PFSK-1 (cell line): Measurements from ENCODE around the gene SET.
A peak's percentile ranks its signal among the peaks of the same experiment; 100 is the strongest.

ENCODE experiments used
- FOXP2 ChIP-seq: optimal IDR thresholded peaks from 2 replicates; pipeline ENCODE3; 2011; ENCODE audit warnings: borderline replicate concordance, control low read depth, inconsistent platforms; ENCODE audit not compliant: insufficient read depth; ENCODE audit errors: extremely low read length, extremely low read depth
- POLR2AphosphoS5 ChIP-seq: IDR thresholded peaks from 2 replicates; pipeline ENCODE4 v1.6.1; 2012; ENCODE audit warnings: low read depth, mild to moderate bottlenecking, control low read depth, low read length, moderate library complexity
- SIN3A ChIP-seq: IDR thresholded peaks from 2 replicates; pipeline ENCODE4 v1.6.1; 2012; ENCODE audit warnings: mild to moderate bottlenecking, low read length, moderate library complexity, borderline replicate concordance; ENCODE audit not compliant: insufficient read depth
- TAF1 ChIP-seq: IDR thresholded peaks from 2 replicates; pipeline ENCODE4 v1.6.1; 2012; ENCODE audit warnings: low read length, control low read depth, borderline replicate concordance; ENCODE audit not compliant: insufficient read depth
- TF ChIP-seq, protein P1 (sequence below), 2 experiments: IDR thresholded peaks; 2 replicates each; pipeline versions ENCODE4 v1.6.1 to v1.8.0; 2011 to 2012; ENCODE audit warnings: low read depth in 2 of 2, low read length in 2 of 2, control low read depth in 1 of 2, inconsistent platforms in 1 of 2, mild to moderate bottlenecking in 1 of 2, moderate library complexity in 1 of 2; ENCODE audit not compliant: insufficient read depth in 1 of 2

GRCh38 chr9:128684325-128685199 is 4.5 kb upstream of the SET start:
- TF ChIP-seq FOXP2 (no peak), SIN3A (no peak), TAF1 (peak; percentile 71; the same call in 1 of the 2 replicates), POLR2AphosphoS5 (peak; percentile 52)
- TF ChIP-seq, protein P1, sequence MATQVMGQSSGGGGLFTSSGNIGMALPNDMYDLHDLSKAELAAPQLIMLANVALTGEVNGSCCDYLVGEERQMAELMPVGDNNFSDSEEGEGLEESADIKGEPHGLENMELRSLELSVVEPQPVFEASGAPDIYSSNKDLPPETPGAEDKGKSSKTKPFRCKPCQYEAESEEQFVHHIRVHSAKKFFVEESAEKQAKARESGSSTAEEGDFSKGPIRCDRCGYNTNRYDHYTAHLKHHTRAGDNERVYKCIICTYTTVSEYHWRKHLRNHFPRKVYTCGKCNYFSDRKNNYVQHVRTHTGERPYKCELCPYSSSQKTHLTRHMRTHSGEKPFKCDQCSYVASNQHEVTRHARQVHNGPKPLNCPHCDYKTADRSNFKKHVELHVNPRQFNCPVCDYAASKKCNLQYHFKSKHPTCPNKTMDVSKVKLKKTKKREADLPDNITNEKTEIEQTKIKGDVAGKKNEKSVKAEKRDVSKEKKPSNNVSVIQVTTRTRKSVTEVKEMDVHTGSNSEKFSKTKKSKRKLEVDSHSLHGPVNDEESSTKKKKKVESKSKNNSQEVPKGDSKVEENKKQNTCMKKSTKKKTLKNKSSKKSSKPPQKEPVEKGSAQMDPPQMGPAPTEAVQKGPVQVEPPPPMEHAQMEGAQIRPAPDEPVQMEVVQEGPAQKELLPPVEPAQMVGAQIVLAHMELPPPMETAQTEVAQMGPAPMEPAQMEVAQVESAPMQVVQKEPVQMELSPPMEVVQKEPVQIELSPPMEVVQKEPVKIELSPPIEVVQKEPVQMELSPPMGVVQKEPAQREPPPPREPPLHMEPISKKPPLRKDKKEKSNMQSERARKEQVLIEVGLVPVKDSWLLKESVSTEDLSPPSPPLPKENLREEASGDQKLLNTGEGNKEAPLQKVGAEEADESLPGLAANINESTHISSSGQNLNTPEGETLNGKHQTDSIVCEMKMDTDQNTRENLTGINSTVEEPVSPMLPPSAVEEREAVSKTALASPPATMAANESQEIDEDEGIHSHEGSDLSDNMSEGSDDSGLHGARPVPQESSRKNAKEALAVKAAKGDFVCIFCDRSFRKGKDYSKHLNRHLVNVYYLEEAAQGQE (IDR thresholded peaks at IDR 0.05; ENCODE audit: insufficient read depth in 1 of 2, low read depth in 2 of 2, low read length in 2 of 2): no peak
